ENCODE data around the gene OR51M1. TPM values are rescaled to one million over a fixed set of nuclear protein-coding genes. Genes with fewer than 3 reads are reported as not detected.
"Not testable (repeated sequence)": the region's sequence is repeated elsewhere in the genome, so short reads cannot be mapped to it uniquely, and the experiment has no call there.

The OR51M1 gene, protein sequence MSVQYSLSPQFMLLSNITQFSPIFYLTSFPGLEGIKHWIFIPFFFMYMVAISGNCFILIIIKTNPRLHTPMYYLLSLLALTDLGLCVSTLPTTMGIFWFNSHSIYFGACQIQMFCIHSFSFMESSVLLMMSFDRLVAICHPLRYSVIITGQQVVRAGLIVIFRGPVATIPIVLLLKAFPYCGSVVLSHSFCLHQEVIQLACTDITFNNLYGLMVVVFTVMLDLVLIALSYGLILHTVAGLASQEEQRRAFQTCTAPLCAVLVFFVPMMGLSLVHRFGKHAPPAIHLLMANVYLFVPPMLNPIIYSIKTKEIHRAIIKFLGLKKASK
- under 0.01 TPM in 1 of 2 replicates, not detected in the other for total RNA-seq (ENCODE audit: low replicate concordance)

DNA sequence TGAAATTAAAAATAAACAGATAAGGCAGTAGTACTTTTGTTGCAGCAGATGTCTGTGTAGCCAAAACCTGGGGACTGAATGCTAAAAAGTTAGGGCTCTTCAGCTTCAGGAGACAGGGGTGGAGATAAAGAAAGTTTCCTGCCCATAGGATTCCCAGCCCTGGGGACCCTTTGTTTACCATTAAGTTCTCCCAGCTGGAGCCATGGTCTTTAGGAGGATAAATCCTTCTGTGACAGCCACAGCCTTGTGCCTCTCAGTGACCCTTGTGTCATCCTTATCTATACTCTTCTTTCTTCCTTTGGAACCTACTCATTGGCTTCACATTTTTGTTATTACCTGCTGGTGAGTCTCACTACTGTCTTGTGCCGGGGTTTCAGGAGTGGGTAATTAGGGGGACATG, at the start of gene OR51M1:
OR51M1 (plus strand) TSS at position 237 of the 400 bp plus-strand sequence. CDS start 5,587 bp downstream, outside the sequence.
- no peak for DNase-seq (ENCODE audit: low read depth)
- no peak within 1 kb of the TSS for H3K4me3 ChIP-seq (ENCODE audit: low read depth, low read length)
- TF ChIP-seq, protein P1, sequence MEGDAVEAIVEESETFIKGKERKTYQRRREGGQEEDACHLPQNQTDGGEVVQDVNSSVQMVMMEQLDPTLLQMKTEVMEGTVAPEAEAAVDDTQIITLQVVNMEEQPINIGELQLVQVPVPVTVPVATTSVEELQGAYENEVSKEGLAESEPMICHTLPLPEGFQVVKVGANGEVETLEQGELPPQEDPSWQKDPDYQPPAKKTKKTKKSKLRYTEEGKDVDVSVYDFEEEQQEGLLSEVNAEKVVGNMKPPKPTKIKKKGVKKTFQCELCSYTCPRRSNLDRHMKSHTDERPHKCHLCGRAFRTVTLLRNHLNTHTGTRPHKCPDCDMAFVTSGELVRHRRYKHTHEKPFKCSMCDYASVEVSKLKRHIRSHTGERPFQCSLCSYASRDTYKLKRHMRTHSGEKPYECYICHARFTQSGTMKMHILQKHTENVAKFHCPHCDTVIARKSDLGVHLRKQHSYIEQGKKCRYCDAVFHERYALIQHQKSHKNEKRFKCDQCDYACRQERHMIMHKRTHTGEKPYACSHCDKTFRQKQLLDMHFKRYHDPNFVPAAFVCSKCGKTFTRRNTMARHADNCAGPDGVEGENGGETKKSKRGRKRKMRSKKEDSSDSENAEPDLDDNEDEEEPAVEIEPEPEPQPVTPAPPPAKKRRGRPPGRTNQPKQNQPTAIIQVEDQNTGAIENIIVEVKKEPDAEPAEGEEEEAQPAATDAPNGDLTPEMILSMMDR (IDR thresholded peaks at IDR 0.05; ENCODE audit: insufficient read depth, low read length) = no peak

DNA sequence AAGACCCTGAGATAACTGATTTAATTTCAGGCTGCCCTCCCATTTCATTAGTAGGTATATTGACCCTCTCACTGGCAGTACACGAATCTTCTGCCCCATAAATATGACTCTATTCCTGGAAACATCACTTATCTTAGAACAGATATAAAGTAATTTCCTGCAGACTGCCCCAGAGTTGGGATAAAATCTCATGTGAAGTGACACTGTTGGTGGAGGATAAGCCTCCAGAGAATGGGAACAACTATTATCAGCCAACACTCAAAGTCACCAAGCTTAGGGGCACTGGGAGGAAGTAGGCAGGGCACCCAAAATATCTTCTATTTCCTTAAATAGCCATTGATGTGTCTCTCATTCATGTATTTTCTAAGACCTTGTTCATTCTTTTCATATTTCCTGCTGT, 48.4 kb upstream of the OR51M1 start:
- TF ChIP-seq, protein P1 (IDR thresholded peaks at IDR 0.05; ENCODE audit: insufficient read depth, low read length) = no peak
- H3K4me3 ChIP-seq (ENCODE audit: low read depth, low read length) = no peak overlapping the region
- no peak for DNase-seq (ENCODE audit: low read depth)

DNA sequence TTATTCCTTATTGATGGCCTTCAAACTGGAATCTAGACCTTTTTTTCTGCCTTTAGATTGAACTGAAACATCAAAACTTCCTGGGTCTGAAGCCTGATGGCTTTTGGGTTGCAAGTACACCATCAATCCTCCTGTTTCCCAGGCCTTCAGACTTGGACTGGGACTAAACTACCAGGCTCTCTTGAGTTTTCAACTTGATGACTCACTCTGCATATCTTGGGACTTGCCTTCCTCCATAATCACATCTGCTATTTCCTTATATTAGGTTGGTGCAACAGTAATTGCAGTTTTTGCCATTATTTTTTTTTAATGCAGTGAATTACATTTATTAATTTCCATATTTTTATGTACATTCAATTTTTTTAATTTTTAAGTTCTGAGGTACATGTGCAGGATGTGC, 47.3 kb upstream of the OR51M1 start:
- TF ChIP-seq, protein P1 (IDR thresholded peaks at IDR 0.05; ENCODE audit: insufficient read depth, low read length) = no peak
- DNase-seq (ENCODE audit: low read depth) = peak; percentile 42
- no peak overlapping the region for H3K4me3 ChIP-seq (ENCODE audit: low read depth, low read length)

DNA sequence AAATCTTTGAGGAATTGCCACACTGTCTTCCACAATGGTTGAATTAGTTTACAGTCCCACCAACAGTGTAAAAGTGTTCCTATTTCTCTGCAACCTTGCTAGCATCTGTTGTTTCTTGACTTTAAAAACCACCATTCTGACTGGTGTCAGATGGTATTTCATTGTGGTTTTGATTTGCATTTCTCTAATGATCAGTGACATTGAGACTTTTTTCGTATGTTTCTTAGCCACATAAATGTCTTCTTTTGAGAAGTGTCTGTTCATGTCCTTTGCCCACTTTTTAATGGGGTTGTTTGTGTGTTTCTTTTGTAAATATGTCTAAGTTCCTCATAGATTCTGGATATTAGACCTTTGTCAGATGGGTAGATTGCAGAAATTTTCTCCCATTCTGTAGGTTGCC, 46.4 kb upstream of the OR51M1 start:
- DNase-seq (ENCODE audit: low read depth); H3K4me3 ChIP-seq (ENCODE audit: low read depth, low read length): not testable (repeated sequence)

DNA sequence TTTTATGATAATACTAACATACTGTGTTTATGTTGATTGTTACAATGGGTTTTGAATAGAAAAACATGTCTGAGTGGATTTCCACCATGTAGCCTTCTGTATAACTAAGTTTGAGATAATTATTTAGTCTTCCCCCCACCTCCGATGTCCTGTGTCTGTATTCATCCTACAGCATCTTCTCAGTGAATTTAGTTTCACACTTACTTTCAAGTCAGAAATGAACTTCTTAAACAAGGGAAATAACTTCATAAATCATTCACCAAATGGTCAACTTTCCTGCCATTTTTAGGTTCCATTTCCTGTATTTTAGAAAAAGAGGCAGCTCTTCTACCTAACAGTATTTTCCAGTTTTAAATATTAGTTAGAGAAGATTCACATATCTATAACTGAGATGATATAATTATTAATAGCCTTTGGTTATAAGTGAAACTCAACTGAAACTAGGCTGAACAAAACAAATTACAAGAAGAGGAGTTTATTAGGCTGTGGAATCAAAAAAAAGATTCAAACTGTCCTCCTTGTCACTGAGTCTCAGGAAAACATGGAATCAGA, 43.8 kb upstream of the OR51M1 start:
- TF ChIP-seq, protein P1 (IDR thresholded peaks at IDR 0.05; ENCODE audit: insufficient read depth, low read length) = no peak
- H3K4me3 ChIP-seq (ENCODE audit: low read depth, low read length) = no peak overlapping the region
- no peak for DNase-seq (ENCODE audit: low read depth)

DNA sequence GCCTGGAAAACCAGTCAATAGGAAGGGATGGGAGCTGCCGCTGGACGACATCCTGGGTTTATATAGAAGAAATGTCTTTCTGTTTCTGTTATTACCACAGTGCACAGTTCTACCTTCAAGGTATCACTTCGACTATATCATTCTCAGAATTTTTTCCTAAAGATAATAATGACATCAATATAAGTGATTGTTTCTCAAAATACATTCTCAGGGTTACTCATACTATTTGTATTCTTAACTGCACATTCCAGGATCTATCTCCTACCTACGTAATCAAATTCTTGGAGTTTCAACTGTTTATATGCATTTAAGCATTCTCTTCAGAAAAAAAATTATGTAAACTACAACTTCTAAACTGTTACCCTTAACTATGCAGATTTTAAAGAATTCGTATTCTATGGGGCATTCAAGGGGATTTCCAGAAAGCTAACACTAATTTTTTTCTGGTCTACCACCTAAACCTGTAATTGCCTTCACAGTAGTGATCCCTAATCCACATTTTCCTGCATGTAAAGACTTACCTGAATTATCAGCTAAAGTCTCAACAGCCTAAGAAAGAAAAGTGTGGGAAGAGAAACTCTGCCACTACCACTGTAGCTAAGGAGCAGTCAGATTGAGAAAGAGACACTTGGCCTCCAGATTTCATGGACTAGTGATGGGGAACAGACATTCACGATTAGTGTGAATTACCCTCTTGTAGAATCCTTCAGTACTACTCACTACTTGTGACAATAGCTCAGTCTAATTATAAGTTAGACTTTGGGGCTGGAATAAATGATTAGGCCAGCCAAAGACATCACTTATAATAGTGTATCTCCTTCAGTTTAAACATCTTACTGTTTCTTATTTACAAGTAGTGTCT, 39.9 kb upstream of the OR51M1 start, which contains the start of gene OR51B5:
OR51B5 (minus strand) TSS at position 51 of the 862 bp plus-strand sequence; CDS start at position 51, 0 bp downstream.
- no peak within 1 kb of the TSS for H3K4me3 ChIP-seq (ENCODE audit: low read depth, low read length)
- TF ChIP-seq, protein P1 (IDR thresholded peaks at IDR 0.05; ENCODE audit: insufficient read depth, low read length) = no peak
- peak; percentile 39 for DNase-seq (ENCODE audit: low read depth)

DNA sequence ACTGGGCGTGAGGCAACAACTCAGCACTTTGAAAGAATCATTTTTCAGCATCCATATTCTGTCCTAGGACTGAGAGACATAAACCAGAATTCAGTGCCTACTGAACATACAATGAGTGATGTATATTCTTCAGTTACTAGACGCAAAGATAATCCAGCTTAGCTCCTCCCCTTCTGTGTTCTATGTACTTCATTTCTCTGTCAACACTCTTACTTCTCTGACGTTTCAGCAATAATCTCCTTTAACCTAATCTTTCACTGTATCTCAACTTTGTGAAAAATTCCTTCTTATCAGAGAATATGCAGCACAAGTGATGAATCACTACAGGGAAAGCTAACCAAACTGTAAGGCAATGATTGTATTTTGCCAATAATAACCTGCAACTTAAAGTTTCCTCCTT, 37.8 kb upstream of the OR51M1 start:
- TF ChIP-seq, protein P1 (IDR thresholded peaks at IDR 0.05; ENCODE audit: insufficient read depth, low read length) = no peak
- DNase-seq (ENCODE audit: low read depth) = peak; percentile 82
- no peak overlapping the region for H3K4me3 ChIP-seq (ENCODE audit: low read depth, low read length)

All from fibroblast of the aortic adventitia (primary cell).